ENCODE results near the gene KPNA4.

DNA sequence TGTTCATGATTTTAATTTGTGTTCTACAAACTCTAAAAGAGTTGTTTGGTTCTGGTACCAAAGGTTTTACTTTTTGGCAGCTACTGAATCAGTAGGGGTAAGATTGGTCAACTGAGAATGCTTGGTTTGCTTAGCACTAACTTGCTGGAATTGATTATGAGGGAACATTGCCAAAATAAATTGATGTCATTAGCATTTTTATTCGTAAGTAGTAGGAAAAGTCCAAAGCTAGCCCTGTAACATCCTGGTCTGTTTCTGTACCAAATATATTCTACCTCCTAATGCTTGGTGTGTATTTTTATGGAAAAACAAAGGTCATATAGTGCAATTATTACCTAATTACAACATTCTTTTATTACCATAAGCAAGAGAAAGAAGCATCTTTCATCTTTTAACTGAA lies 35.9 kb upstream of the KPNA4 start:
- TF ChIP-seq, protein P1, sequence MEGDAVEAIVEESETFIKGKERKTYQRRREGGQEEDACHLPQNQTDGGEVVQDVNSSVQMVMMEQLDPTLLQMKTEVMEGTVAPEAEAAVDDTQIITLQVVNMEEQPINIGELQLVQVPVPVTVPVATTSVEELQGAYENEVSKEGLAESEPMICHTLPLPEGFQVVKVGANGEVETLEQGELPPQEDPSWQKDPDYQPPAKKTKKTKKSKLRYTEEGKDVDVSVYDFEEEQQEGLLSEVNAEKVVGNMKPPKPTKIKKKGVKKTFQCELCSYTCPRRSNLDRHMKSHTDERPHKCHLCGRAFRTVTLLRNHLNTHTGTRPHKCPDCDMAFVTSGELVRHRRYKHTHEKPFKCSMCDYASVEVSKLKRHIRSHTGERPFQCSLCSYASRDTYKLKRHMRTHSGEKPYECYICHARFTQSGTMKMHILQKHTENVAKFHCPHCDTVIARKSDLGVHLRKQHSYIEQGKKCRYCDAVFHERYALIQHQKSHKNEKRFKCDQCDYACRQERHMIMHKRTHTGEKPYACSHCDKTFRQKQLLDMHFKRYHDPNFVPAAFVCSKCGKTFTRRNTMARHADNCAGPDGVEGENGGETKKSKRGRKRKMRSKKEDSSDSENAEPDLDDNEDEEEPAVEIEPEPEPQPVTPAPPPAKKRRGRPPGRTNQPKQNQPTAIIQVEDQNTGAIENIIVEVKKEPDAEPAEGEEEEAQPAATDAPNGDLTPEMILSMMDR (IDR thresholded peaks at IDR 0.05; ENCODE audit: insufficient read depth, low read length) = no peak
- TF ChIP-seq POLR2AphosphoS5 (IDR thresholded peaks at IDR 0.05; ENCODE audit: low read depth) (no peak), SPI1 (IDR thresholded peaks at IDR 0.05; ENCODE audit: borderline replicate concordance, low read depth) (no peak), GABPA (IDR thresholded peaks at IDR 0.05; ENCODE audit: low read depth) (no peak)
- TF ChIP-seq, protein P2, sequence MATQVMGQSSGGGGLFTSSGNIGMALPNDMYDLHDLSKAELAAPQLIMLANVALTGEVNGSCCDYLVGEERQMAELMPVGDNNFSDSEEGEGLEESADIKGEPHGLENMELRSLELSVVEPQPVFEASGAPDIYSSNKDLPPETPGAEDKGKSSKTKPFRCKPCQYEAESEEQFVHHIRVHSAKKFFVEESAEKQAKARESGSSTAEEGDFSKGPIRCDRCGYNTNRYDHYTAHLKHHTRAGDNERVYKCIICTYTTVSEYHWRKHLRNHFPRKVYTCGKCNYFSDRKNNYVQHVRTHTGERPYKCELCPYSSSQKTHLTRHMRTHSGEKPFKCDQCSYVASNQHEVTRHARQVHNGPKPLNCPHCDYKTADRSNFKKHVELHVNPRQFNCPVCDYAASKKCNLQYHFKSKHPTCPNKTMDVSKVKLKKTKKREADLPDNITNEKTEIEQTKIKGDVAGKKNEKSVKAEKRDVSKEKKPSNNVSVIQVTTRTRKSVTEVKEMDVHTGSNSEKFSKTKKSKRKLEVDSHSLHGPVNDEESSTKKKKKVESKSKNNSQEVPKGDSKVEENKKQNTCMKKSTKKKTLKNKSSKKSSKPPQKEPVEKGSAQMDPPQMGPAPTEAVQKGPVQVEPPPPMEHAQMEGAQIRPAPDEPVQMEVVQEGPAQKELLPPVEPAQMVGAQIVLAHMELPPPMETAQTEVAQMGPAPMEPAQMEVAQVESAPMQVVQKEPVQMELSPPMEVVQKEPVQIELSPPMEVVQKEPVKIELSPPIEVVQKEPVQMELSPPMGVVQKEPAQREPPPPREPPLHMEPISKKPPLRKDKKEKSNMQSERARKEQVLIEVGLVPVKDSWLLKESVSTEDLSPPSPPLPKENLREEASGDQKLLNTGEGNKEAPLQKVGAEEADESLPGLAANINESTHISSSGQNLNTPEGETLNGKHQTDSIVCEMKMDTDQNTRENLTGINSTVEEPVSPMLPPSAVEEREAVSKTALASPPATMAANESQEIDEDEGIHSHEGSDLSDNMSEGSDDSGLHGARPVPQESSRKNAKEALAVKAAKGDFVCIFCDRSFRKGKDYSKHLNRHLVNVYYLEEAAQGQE (IDR thresholded peaks at IDR 0.05; ENCODE audit: insufficient replicate concordance, low read depth) = no peak

All from HL-60 (cell line).